ENCODE data around the gene ANXA9.

ANXA9 gene

GRCh38 chr1:150974580-150975478 lies 7.3 kb upstream of the ANXA9 start, which contains the start of gene CERS2:
TSS of gene CERS2 (minus strand) at chr1:150974835. CDS start at chr1:150969090, 5,745 bp downstream.
- DNase-seq (ENCODE audit: low read depth): peak; percentile 44

DNA sequence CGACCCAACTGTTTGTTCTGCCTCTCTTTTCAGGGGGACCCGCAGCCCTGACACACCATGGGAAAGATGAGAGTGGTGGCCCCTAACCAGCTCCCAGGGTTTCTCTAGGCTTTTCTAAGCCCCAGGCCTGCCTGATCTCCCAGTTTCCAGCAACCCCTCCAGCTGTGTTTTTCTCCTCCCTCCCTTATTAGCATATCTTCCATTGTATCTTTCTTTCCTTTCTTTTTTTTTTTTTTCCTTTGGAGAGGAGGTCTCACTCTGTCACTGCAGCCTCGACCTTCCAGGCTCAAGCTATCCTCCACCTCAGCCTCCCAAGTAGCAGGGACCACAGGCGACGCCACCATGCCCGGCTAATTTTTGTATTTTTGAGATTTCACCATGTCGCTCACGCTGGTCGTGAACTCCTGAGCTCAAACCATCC lies 5.7 kb upstream of the ANXA9 start:
- DNase-seq (ENCODE audit: low read depth): no peak

DNA sequence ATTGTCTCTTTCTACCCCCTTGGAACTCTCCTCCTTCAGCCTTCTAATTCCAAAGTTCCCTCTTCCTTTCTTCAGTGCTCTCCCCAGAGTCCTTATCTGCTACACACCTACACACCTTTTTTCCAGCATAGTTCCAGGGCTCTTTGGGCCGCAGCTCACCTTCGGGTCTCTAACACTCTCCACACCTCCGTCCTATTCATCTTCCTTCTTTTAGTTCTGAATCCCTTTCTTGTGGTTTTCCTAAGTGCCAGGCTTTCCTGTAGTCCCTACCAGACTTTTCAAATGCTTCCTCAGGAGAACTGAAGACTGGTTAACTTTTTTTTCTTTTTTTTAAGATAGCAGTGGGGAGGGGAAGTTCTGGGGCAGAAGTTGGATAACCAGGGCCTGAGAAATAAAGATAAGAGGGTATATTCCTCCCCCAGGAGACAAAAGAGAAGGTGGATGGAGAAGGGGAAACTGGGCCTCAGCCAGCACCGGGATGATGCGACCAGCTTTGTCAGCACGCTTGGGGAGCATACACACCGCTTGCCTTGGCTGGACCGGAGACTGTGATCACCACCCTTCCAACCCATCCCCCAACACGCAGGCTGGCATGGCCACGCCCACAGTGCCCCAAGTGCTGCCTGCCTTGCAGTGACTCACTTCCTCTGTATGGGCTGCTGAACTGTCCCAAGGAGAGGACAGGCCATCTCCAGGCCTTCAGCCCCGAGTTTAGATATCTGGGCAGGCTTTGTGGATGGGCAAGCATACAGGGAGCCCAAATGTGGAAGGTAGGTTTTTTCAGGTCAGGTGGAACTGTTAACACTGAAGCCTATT lies 5.0 kb upstream of the ANXA9 start:
- DNase-seq (ENCODE audit: low read depth): peak; percentile 49

DNA sequence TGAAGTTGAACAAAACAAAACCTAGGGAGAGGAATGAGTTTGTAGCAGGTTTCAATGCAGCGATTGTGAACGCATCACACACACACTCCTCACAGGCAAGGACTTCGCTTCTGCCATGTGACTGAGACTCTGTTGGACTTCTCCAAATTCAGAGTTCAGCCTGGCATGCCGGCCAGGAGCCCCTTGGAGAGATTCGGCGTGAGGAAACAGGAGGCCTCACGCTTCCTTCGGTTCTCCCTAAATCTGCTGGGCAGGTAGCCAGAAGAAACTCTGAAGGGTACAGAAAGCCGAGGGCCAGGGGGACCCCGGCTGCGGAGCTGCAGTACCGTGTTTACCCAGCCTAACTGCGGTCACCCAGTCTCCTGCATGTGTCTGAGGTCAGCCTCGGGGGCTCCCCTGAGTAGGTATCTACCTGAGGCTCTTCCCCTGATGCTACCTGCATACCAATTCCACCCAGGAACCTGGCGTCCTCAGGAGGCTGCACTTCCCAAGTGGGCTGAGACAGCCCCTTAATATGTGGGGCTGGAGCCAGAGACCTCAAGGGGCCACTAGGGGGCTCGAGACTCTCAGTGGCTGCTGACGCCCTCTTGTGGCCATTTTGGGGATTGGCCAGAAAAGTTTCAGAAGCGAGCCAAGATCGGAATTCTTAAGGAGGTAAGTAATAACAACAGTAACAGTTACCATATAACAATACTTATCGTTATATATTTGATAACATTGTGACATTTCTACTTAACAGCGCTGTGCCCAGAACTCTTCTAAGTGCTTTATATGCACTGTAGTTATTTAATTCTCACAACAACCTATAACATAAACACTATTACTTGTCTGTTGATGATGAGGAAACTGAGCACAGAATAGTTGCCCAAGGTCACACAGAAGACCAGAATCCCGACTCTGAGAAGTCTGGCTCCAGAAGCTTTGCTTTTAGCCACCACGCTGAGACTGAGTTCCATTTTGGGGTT lies 2.7 kb upstream of the ANXA9 start:
- DNase-seq (ENCODE audit: low read depth): peak; percentile 92

DNA sequence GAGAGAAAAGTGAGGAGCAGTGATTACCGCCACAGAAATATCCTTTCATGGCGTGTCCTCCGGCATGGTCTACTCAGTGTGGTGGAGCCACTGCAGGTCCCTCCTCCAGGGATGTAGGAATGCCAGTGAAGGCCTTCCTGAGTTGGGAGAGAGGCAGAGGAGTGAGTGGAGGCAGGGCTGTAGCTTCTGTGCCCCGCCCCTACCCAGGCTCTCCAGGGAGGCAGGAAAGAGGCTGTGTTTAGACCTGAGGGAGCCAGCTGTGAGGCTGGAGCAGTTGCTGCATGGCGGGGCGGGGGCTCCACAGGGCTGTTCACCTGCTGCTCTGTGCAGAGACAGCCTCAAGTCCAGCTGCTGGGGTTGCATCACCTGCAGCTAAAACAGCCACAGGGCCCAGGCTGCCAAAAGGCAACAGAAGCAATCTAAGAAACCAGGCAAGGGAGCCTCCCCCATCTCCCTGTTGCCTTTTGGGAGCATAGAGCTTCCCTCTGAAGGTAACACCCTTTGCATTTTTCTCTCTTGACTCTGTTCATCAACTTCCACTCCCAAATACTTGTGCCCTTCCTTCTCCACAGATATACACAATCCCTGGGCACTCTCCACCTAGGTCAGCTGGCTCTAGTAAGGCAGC lies 801 bp upstream of the ANXA9 start:
- no peak for DNase-seq (ENCODE audit: low read depth)

DNA sequence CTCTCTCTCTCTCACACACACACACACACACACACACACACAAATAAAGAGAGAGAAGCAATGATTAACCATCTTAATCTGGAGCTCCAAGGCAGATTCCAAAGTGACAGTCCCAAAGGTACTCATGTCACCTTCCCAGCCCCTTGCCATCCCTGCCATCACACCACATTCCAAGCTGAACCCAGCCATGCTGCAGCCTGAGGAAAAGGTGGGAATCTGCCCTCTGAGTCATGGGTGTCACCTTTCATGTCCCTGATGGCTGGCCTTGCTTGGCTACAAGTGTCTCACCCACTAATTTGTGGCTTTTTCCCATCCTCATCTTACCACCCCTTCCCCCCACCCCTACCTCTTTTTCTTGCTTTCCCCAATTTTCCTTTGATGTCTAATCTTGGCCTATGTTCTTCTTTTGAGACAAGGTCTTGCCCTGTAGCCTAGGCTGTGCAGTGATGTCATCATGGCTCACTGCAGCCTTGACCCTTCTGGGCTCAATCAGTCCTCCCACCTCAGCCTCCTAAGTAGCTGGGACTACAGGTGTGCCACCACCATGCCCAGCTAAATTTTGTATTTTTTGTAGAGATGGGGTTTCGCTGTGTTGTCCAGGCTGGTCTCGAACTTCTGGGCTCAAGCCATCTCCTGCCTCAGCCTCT lies 3.2 kb downstream of the ANXA9 start:
- no peak for DNase-seq (ENCODE audit: low read depth)

DNA sequence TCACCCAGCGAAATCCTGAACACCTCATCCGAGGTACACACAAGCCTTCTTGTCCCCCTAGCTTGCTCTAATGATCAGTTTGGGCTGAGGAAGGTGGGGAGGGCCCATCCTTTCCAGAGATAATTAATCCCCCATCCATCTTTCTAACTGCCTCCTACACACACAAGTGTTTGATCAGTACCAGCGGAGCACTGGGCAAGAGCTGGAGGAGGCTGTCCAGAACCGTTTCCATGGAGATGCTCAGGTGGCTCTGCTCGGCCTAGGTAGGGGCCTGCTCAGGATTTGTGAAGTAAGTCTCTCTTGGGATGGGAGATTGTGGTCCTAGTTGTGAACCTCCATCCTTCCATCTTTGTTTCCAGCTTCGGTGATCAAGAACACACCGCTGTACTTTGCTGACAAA lies 5.8 kb downstream of the ANXA9 start:
- DNase-seq (ENCODE audit: low read depth): no peak

DNA sequence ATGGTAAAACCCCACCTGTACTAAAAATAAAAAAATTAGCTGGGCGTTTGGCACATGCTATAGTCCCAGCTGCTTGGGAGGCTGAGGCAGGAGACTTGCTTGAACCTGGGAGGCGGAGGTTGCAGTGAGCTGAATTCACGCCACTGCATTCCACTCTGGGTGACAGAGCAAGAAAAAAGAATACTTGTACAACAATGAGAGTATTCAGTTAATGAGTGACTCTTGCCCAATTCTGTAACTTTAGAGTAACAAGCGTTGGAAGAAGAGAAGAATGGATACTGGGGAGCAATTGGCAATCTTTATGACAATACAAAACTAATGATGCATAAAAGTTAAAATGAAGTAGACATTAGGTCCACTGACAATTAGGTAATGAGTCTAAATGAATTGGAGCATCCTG lies 10.5 kb downstream of the ANXA9 start:
- DNase-seq (ENCODE audit: low read depth): no peak

DNA sequence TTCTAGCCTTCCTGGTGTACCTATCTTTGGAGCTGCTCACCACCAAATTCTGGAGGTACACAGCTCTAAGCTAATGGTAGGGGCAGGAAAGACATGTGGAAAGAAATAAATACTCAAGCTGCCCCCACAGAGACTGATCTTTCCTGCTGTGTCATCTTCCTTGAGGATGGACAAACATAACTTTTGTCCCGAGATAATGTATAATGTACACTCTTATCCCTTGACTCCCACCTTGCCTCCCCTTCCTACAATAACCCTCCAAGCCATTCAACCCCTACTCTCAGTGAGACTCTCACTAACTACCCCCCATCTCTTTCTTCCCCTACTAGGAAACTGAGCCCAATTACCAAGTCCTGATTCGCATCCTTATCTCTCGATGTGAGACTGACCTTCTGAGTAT lies 12.2 kb downstream of the ANXA9 start:
- no peak for DNase-seq (ENCODE audit: low read depth)

DNA sequence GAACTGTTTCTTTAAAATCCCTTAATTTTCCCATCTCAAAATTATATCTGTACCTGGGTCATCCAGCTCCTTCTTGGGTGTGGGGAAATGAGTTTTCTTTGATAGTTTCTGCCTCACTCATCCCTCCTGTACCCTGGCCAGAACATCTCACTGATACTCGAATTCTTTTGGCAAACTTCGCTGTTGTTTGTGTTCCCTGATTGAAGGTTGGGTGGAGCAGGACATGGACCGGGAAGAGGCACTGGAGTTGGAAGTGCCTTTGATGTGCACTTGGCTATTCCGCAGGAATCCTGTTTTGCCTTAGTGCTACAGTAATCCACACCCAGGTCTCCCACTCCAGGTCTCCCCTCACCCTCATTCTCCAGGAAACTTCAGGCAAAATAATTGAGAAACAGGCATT lies 13.4 kb downstream of the ANXA9 start:
- DNase-seq (ENCODE audit: low read depth): no peak

DNA sequence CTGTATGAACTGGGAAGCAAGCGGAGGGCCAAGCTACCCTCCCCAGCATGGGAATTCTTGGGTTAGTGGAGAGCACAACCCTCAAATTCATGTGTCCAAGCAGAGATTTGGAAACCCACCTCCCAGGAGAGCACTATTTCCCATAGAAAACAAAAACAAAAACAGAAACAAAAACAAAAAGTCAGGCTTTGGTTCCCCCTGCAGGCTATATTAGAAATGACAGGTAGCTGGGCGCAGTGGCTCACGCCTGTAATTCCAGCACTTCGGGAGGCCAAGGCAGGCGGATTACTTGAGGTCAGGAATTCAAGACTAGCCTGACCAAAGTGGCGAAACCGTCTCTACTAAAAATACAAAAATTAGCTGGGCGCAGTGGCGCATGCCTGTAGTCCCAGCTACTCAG lies 13.8 kb downstream of the ANXA9 start:
- DNase-seq (ENCODE audit: low read depth): no peak

GRCh38 chr1:150997126-150997872 lies 15.2 kb downstream of the ANXA9 start:
- no peak for DNase-seq (ENCODE audit: low read depth)

- no peak for DNase-seq (ENCODE audit: low read depth)
These were observed 15.9 kb downstream of the ANXA9 start for GRCh38 chr1:150997949-150998348.

GRCh38 chr1:150999051-150999674 lies 17.1 kb downstream of the ANXA9 start:
- DNase-seq (ENCODE audit: low read depth): no peak

DNA sequence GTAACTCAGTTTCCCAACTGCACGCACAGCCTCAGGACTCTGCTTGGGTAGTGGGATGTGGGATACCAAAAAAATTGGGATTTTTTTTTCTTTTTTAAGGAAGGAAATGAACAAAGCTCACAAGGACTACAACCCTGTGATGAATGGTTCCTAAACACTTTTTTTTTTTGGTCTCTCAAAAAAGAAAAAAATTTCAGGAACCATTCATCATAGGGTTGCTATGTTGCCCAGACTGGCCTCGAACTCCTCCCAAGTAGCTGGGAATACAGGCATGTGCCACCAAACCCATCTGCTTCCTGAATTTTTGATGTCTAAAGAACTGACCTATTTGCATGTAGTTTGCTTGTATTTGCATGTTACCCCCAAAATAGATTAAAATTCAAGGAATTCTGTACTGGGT lies 17.8 kb downstream of the ANXA9 start:
- no peak for DNase-seq (ENCODE audit: low read depth)

DNA sequence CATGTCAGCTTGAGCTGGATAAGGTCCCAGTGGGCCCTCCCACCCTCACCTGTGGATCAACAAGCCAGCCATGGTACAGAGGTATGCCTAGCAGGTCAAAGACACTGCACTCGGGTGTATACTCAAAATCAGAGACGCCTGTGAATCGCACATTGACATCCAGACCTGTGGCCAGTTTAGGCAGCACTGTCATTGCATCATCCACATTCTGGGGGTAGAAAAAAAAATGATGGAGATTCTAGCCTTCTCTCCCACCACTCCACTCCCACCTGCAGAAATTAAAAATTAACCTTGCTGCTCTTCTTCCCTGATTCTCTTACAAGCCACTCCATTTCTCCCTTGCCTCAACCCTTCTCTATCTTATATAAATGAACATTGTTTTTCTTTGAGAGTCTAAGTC lies 18.3 kb downstream of the ANXA9 start:
- DNase-seq (ENCODE audit: low read depth): no peak

DNA sequence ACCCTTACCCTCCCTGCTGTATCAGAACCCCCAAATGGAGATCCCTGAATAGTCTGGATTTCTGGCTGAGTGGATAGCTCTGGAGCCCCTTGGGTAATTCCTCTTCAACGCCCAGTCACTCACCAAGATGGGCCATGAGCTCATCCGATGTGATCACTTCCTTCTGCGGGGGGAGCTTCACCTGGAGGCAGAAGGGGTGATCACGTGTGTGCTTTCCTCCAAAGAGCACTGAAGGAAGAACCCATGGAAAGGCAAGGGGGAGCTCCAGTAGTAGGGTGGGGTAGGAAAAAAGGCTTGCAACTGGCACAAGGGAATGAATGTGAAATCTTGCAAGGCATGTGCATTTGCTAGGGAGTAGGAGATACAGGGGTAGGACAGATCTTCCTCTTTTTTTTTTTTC lies 19.5 kb downstream of the ANXA9 start:
- no peak for DNase-seq (ENCODE audit: low read depth)

DNA sequence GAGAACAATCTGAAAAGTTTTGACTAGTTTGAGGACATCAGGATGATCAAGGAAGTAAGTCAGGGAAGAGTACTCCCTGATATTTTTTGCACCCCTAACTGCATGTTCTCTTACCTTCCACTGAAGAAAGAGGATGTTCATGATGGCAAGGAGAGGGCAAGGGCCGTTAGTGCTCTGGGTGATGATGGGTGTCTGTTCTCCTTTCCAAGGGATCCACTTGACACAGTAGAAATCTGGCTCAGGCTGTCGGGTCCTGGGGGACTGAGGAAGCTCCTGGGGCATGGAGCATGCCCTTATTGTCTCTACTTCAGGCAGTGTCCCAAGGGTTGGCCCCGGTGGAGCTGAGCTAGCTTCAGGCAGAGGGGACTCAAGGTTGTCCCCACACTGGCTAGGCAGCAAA lies 20.0 kb downstream of the ANXA9 start:
- no peak for DNase-seq (ENCODE audit: low read depth)

GRCh38 chr1:151002611-151003010 lies 20.5 kb downstream of the ANXA9 start:
- DNase-seq (ENCODE audit: low read depth): no peak

DNA sequence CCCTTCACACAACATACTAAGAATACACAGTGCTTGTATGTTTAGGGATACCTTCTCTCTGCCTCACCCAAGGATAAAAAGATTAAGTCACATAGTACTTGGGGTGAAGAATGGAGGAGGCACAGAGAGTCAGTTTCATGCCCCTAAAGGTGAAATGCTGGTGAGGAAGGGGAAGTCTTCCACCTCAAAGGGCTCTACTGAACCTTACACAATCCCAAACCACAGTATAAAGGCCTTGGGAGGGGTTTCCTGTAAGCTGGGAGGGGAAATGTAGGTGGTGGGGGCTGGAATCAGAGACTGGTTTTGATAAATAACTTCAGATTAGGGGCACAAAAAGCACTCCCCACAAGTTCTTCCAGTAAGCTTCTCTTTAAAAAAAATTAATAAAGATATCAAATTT lies 21.1 kb downstream of the ANXA9 start:
- no peak for DNase-seq (ENCODE audit: low read depth)
